ACHN (cell line): ENCODE results near the gene DNM3.
"Not testable (repeated sequence)": the region's sequence is repeated elsewhere in the genome, so short reads cannot be mapped to it uniquely, and the experiment has no call there.

ENCODE experiments used
- DNase-seq: peaks from one replicate; pipeline ENCODE4 v3.0.0-alpha.2; 2015
- in situ Hi-C: cut with HindIII; loops from 2 replicates; pipeline ENCODE4 v1.10.0; 2017; ENCODE audit warnings: low sequenced_read_pairs, low pct_ligation_motif_present, low pct_unique_long_range_greater_than_20kb

Gene DNM3

GRCh38 chr1:172360985-172361384 is 519.7 kb downstream of the DNM3 start:
- no peak for DNase-seq
- in situ Hi-C loops: no loop called here

- in situ Hi-C loops: no loop called here
- DNase-seq: no peak
These were observed 522.6 kb downstream of the DNM3 start for GRCh38 chr1:172363852-172364251.

GRCh38 chr1:172371646-172372045 is 530.3 kb downstream of the DNM3 start:
- in situ Hi-C loops, DNase-seq: not testable (repeated sequence)

- in situ Hi-C loops: no loop called here
- no peak for DNase-seq
These were observed 532.6 kb downstream of the DNM3 start for GRCh38 chr1:172373864-172374263.

DNA sequence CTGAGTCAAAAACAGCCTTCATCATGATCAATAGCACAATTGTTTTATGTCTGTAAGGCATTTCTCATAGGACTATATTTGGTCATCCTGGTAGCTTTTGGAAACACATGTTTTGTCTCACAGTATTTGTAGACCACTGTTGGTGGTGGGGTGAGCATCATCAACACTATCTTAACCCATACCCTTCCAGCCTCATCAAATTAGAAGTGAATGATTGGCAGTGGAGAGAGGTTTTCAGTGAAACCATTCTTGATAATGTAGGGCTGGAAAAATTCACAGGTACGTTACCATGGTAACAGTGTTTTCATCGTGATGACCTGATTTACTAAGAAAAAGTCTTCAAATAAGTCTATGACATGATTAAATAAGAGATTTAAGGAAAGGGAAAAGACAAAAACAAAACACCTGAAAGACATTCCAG is 533.9 kb downstream of the DNM3 start:
- no peak for DNase-seq
- in situ Hi-C loops: no loop called here

DNA sequence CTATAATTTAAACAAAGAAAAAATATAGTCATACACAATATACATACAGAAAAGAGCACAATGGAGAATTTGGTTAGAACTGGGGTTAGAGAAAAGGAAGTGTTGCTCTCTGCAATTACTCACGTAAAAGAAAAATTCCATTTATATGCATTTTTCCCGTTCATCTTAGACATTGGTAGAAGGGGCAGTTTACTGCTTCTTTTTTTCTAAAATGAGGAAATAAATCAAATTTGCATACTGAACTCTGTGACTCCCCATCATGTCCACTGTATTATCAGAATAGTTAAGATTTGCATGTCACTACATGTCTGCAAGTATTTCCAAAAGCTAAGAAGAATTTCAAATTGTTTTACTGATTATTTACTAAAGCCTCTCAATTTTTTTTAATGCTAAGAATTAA is 535.1 kb downstream of the DNM3 start:
- no peak for DNase-seq

GRCh38 chr1:172377565-172377964 is 536.3 kb downstream of the DNM3 start:
- DNase-seq: no peak
- in situ Hi-C loops: no loop called here

More for the DNA sequence above, 535.1 kb downstream of the DNM3 start:
- in situ Hi-C loops: no loop called here

DNA sequence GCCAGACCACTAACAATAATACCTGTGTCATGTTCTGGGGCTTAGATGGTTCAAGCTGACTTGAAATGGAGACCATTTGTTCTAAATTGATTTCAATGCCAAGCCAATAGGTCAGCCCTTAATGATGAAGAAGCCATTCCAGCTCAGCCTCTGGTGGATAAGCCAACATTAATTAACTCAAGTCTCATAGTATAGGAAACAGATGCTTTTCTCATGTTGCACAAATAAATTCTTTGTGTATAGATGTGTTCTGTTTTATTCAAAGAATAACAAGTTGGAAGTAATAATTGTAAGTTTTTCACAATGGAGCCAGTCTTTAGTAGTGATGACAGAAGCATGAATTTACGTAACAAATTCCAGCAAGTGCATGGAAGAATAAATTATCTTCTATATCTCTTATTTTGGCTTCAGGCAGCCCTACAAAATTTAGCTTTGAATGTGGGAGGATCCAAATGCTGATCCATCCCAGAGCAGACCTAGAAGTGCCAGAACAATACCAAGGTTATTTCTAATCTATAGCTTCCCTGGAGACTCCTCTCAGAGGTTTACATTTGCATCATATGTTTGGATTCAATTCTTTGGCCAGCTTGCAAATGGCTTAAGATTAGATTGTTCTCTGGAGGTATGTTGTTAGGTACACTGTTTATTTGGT is 536.9 kb downstream of the DNM3 start:
- in situ Hi-C loops: no loop called here
- DNase-seq: no peak

- in situ Hi-C loops: no loop called here
- DNase-seq: no peak
These were observed 539.3 kb downstream of the DNM3 start for GRCh38 chr1:172380441-172381244.

DNA sequence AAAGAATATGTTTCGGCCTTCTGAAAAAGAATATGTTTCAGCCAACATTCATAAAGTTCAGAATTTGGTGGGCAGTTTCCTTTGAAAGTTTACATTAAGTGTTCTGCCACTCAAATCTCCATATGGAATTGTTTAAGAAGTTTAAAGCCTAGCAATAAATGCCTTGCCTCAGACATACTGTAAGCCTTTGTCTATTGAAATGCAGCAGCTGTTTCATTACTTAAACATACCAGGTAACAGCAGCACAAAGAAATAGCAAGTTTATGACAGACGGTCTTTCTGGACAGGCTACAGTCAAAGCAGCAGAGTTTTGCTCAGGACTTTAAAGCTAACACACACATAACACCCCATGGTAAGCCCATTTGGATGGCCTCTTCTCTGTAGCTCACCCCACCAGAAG is 540.6 kb downstream of the DNM3 start:
- DNase-seq: no peak

GRCh38 chr1:172382406-172382805 is 541.1 kb downstream of the DNM3 start:
- in situ Hi-C loops: no loop called here
- DNase-seq: no peak

More for the DNA sequence above, 540.6 kb downstream of the DNM3 start:
- in situ Hi-C loops: no loop called here

GRCh38 chr1:172382990-172383389 is 541.7 kb downstream of the DNM3 start:
- DNase-seq: no peak
- in situ Hi-C loops: no loop called here

DNA sequence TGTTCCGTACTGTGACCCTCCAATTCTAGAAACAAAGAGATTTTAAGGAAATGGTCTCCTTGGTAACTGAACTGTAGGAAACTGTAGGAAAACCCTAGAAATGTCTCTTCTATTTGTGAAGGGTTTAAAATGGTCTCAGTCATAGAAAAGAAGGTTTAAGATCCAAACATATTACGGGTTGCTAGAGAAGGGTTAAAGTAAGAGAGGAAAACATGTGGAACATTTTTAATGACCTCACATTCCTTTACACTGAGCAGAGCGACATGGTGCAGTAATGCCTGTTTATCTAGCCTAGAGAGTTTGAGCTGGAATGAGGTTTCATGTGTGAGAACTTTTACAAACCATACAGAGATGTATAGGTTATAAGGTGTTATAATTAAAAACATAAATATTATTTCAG is 542.2 kb downstream of the DNM3 start:
- in situ Hi-C loops: no loop called here
- DNase-seq: no peak

DNA sequence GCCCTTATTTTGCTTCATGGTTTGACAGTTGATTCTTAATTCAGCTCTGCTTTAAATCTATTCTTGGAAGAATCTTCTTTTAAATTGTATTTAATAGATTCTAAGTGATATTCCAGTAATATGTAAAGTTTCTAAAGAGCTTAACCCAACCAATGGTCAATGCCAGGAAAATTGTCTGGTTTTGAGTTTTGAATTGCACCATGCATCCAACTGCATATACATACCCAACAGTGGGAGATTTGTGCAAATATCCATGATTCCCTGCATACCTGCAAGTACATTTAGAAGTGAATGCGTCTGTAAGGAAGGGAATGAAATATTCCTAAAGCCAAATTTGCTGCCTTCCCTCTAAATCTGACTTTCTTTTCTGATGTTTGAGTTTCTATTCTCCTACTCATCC is 543.4 kb downstream of the DNM3 start:
- in situ Hi-C loops: no loop called here
- no peak for DNase-seq

DNA sequence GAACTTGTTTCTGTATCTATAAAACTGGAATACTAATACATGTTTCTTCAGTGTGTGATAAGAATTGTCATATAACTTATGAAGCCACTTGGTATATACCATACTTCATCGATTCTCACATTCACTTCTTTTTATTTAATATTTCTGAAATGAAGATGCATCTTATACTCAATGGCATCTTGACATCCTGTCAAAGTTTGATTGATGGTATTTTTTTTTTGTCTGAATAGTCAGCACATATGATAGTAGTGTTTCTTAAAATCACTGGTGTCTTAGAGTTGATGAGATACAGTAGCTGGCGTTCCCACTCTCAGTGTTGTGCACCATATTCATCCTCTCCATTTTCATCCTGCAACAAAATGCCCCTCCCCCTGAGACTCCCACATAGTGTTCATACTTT is 544.7 kb downstream of the DNM3 start:
- DNase-seq: no peak
- in situ Hi-C loops: no loop called here

GRCh38 chr1:172388490-172388889 is 547.2 kb downstream of the DNM3 start:
- in situ Hi-C loops: no loop called here
- no peak for DNase-seq

GRCh38 chr1:172390301-172390682 is 549.0 kb downstream of the DNM3 start:
- in situ Hi-C loops: no loop called here
- no peak for DNase-seq

- in situ Hi-C loops: no loop called here
- no peak for DNase-seq
These were observed 549.6 kb downstream of the DNM3 start for GRCh38 chr1:172390683-172391551.

DNA sequence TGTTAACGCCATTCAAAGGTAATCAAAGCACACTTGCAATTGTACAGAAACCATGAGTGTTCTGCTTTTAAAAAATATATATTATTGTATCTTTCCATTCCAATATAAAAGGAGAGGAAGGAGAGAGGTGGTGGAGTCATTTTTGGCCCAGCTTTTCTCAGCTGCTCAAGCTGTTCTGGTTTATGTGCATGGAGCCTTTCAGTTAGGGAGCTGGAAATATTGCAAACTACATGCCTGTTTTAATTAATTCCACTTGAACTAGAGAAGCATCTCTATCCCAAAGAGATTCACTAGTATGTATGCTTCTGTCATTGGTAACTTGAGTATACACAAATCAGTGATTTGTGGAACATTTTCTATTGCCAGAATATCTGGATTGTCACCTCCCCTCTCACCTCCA is 550.7 kb downstream of the DNM3 start:
- in situ Hi-C loops: no loop called here
- DNase-seq: no peak
